IPS-NIHi7 (cell line): ENCODE measurements around the gene THADA.
A peak's percentile ranks its signal among the peaks of the same experiment; 100 is the strongest.

ENCODE experiments used
- DNase-seq: peaks from one replicate; pipeline ENCODE4 v3.0.0; 2012; ENCODE audit warnings: mixed read lengths; ENCODE audit errors: extremely low spot score

THADA gene

GRCh38 chr2:43210467-43211303 is 385.2 kb downstream of the THADA start:
- DNase-seq = no peak

DNA sequence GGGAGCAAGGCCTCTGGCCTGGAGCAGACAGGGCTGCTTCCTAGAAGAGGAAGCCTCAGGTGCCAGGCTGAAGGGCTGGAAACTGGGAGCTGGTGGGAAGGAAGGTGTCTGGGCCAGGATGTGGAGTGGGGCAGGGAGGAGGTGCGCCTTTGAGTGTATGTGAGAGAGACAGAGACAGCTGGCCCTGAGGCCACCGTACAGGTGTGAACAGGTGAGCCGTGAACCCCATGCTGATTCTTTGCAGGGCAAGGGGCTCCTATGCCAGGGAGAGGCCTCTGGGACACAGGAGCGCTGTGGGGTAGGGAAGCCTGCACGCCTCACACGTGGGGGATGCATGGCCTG is 385.7 kb downstream of the THADA start:
- DNase-seq = no peak

DNA sequence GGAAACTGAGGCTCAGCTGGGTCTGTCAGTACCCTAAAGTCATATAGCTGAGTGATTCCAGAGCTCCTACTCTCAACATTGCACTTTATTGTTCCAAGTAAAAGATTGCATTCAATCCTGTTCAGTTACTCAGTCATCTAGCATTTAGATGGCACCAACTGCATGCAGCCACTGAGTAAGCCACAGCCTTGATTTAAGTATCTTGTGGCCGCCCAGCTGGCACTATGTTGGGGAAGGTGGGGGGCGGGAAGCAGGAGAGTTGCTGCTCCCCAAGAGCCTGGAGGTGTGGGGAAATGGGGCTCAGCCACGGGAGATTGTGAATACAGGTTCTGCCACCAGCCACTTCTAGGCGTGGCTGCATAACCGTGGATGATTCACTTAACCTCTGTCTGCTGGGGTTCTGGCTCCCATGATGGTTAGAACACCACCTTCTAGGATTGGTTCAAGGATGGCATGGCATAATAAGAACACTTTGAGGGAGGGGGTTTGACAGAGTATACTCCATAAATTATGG is 386.6 kb downstream of the THADA start:
- DNase-seq = no peak

DNA sequence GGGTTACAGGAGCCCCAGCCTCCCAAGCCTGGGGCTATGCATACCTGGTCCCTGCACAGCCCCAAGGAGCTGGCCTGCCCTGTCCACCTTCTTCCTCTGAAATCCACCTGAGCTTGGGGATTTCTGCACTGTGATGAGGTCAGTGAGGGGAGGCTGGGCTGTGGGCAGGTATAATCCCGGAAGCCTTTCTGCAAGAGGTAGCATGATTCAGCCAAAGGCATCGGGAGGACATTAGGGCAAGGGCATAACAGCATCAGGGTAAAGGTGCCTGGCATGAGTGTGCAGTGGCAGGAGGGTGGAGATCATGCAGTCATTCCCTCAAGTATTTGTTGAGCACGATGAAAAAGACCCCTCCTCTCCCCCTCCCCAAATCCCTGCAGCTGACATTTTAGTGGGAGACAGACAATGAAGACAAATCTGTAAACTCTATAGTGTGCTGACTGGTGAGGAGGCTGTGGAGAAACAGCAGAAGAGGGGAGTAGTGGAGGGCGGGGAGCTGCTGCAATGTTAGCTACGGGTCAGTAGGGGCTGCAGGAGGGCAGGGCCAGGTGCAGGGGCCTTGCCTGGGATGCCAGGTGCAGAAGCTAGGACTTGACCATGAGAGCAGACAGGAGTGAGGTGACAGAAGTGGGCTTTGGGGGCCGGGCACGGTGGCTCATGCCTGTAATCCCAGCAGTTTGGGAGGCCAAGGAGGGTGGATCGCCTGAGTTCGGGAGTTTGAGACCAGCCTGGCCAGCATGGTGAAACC is 388.1 kb downstream of the THADA start:
- DNase-seq = peak; percentile 64

DNA sequence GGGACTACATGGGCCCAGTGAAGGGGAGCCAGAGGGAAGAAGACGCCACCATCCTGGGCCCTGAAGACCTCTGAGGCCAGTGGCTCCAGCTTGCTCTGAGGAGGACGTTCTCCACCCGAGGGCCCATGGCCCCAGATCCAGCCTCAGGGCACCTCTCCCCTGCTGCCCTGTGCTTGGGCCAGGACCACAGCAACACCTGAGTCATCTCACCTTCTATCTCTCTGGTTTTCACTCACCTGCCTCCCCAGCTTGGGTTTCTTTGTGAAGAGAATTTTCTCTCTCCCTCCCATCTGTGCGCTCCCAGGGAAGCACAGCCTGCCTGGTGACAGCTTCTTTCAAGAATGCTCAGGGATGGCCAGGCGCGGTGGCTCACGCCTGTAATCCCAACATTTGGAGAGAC is 389.2 kb downstream of the THADA start:
- no peak for DNase-seq

GRCh38 chr2:43203373-43203772 is 392.5 kb downstream of the THADA start:
- DNase-seq = no peak

DNA sequence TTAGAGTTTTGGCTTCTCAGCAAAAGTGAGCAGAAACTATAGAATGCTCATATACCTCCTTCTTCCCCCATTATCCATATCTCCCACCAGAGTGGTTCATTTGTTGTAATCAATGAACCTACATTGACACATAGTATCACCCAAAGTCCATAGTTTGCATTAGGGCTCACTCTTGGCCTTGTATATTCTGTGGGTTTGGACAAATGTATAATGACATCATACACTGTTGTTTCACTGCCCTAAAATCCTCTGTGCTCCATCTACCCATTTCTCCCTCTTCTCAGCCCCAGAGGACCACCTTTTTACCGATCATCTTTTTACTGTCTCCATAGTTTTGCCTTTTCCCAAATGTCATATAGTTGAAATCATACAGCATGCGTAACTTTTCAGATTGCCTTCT is 393.5 kb downstream of the THADA start:
- no peak for DNase-seq

DNA sequence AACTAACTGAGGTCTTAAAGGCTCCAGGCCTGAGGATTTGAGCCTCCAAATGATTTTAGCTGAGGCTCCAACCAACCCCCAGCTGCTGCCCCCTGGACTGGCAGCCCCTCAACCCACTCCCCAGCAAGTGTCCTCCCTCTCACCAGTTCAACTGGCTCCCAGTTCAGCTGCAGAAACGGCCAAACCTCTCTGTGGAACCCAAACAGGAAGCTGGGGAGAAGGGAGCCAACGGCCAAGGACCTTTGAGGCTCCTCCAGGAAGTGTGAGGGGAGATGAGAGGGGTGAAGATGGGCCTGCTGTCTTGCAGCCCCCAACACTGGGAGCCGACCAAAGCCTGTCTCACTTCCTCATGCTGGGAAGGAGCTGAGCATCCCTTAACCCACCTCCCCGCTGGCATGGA is 394.3 kb downstream of the THADA start:
- DNase-seq = no peak

DNA sequence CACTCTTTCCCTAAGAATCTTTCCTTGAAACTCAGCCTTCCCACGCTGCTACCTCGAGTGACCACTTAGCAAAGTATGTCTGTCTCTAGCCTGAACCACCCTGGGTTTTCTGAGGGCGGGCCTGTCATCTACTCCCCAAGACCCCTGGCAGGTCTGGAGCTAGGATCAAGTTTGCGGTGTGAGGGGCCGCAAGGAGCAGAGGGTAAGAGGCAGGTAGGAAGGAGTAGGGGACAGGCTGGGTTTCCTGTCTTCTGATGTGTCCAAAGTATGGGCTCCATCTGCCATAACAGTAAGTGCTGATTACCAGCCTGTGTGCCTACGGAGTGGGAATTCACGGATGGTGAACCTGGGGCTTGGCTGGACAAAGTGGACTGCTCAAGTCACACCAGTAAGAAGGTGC is 394.8 kb downstream of the THADA start:
- DNase-seq = no peak

- peak; percentile 76 for DNase-seq
Observed at GRCh38 chr2:43199492-43200488, 396.0 kb downstream of the THADA start.

DNA sequence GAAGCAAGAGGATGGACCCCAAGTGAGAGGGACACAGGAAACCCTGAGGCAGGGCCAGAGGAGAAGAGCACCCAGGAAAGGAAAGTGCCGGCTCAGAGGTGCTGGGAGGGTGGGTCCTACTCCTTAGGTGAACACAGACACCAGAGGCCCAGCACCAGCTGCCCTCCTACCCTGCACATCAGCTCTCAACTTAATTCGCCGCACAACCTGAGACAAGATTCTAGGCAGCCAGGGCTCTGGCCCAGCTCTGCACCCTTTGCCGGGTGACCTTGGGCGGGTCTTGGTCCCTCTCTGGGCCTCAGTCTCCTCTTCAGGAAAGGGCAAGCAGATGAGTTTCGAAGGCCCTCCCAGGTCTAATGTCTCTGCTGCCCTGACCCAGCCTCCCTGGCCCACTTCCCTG is 397.6 kb downstream of the THADA start:
- DNase-seq = no peak

DNA sequence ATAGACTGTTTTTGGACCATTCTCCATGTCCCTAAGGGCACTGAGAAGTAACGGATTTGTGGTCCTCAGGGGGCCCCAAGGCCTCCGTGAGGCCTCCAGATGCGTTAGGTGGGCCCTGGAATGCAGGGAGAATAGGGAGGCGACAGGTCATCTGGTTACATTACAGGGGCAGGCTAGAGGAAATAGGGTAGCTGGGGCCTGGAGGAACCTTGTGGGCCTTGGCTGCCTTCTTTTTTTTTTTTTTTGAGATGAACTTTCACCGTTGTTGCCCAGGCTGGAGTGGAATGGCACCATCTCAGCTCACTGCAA is 398.3 kb downstream of the THADA start:
- DNase-seq = no peak

GRCh38 chr2:43196768-43197587 is 398.9 kb downstream of the THADA start:
- DNase-seq = no peak

GRCh38 chr2:43194121-43194869 is 401.5 kb downstream of the THADA start:
- no peak for DNase-seq

DNA sequence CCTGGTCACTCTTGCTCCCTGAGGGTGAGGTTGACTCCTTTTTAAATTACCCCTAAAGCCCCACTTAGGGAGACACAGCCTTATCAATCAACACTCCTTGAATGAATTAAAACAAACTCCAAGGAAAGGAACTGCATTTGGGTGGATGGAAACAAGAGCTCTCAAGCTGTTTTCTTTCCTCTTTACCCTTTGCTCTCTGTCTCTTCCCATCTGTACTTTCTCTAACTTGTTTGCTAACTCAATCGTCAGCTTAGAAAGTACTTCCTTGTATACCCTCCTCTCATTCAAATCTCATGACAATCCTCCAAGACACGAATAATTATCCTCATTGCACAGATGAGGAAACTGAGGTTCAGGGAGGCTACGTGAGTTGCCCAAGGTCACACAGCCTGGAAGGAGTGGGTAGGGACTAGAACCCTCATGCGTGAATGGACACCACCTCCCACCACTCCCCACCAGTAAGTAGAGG is 402.2 kb downstream of the THADA start:
- no peak for DNase-seq

- no peak for DNase-seq
Observed at GRCh38 chr2:43192744-43193651, 402.8 kb downstream of the THADA start.

GRCh38 chr2:43191947-43192516 is 403.8 kb downstream of the THADA start:
- peak; percentile 62 for DNase-seq

DNA sequence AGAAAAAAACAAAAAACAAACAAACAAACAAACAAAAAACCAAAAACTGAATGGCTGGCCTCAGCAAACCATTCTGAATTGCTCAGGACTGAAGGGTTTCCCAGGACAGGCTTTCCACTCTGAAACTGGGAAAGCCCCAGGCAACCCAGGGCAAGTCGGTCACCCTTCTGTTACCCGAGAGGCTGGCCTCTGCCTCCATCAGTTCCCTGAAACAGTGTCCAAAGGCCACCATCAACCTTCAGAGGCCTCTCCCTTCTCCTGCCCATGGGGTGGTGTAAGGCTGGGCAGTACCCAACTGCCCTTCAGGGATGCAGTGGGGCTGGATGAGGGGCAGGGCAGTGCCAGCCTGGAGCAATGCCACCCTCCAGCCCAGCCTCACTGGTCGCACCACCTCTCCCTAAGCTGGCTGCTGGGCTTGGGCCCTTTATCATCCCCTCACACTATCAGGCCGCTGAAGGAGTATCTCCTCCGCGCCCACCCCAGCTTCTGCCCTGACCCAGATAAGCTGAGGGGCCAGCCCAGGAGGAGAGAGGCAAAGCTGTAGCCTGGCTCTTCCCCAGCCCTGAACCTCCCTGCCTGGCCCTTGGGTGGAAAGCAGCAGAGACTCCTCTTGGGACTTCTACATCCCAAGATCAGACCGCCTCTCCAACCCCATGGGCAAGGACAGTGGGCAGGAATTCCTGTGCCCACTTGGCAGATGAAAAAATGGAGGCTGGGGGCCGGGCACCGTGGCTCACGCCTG is 405.4 kb downstream of the THADA start:
- no peak for DNase-seq
